ENCODE results near the gene NADK. TPM values are rescaled to one million over a fixed set of nuclear protein-coding genes. Genes with fewer than 3 reads are reported as not detected.

The NADK gene
- total and polyA plus RNA-seq, 2 of the 13 experiments (the other 11 are each of a cell fraction or from before 2014, with no cell fraction given), result 56.6 to 60.1 TPM

DNA sequence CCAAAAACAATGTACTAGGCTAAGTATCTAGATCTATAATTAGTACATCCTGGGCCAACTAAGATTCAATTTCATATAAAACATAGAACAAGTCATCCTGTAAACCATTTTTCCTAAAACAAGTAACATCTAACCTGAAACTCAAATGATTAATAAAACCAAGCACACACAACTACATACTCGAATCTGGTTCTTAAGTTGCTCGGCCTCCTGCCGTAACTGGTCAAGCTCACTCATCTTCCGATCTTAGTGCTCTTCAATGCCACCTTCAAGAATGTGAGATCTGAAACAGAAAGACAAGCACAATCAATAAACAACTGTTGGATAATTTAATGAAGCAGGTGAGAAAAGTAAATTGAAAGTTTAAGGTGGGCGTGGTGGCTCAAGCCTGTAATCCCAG lies 46.9 kb upstream of the NADK start:
- Histone ChIP-seq H4K20me1 (ENCODE audit: insufficient read depth, low read length) (0 out of 2 replicates have a peak, but pooled peaks cover 3% of the 10 kb centered on the region), H3K27ac (ENCODE audit: extremely low read length, insufficient read depth, low read length) (no peak overlapping the region), H3K9me3 (ENCODE audit: low read length) (no peaks in the 10 kb centered on the region), H3K4me2 (ENCODE audit: low read depth, low read length) (no peak overlapping the region), H2AFZ (ENCODE audit: low read length) (no peak overlapping the region), H3K79me2 (ENCODE audit: insufficient read depth, low read length) (peaks cover 30% of the 10 kb centered on the region), H3K4me3 (replicated peaks in 1 of 3; ENCODE audit: insufficient read depth in 1 of 3, low read depth in 2 of 3, low read length in 3 of 3) (no peak overlapping the region), H3K9ac (ENCODE audit: insufficient read depth, low read depth, low read length) (no peak overlapping the region), H3K27me3 (ENCODE audit: control insufficient read depth in 1 of 2, insufficient read depth in 2 of 2, low read length in 2 of 2) (no peaks in the 10 kb centered on the region), H3K36me3 (replicated peaks in 1 of 2; ENCODE audit: control insufficient read depth in 1 of 2, insufficient read depth in 2 of 2, low read length in 2 of 2) (peaks cover 8 to 65% of the 10 kb centered on the region in 2 experiments), H3K4me1 (ENCODE audit: insufficient read depth, low read length) (no peaks in the 10 kb centered on the region)
- BruUV-seq (replicated peaks), result no TSS peak
- FAIRE-seq (no peak), DNase-seq (ENCODE audit: low spot score) (no peak), ATAC-seq (no peak)
- CTCF ChIA-PET (ENCODE audit: low intra/inter-chr PET ratio, low total read pairs), result no interaction called here
- in situ Hi-C loops (cut with HindIII; ENCODE audit: extremely low pct_ligation_motif_present, low pct_unique_long_range_greater_than_20kb) (no loop called here), intact Hi-C loops (cut with micrococcal nuclease; ENCODE audit: unreplicated experiment) (no loop called here)
- 97% methylated on average over 5 of the region's 5 CpGs for WGBS (ENCODE audit: low lambda C conversion rate)
- POLR2A ChIA-PET, result no interaction called here
- TF ChIP-seq ZNF792 (CRISPR knock-in tag; IDR thresholded peaks at IDR 0.05) (no peak), ZNF589 (CRISPR knock-in tag; conservative IDR thresholded peaks at IDR 0.05) (no peak)
- TF ChIP-seq, protein P1, sequence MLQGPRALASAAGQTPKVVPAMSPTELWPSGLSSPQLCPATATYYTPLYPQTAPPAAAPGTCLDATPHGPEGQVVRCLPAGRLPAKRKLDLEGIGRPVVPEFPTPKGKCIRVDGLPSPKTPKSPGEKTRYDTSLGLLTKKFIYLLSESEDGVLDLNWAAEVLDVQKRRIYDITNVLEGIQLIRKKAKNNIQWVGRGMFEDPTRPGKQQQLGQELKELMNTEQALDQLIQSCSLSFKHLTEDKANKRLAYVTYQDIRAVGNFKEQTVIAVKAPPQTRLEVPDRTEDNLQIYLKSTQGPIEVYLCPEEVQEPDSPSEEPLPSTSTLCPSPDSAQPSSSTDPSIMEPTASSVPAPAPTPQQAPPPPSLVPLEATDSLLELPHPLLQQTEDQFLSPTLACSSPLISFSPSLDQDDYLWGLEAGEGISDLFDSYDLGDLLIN (CRISPR knock-in tag; IDR thresholded peaks at IDR 0.05; ENCODE audit: borderline replicate concordance), result no peak

- Histone ChIP-seq H3K4me2 (ENCODE audit: low read depth, low read length) (no peak overlapping the region), H3K4me1 (ENCODE audit: insufficient read depth, low read length) (no peaks in the 10 kb centered on the region), H3K79me2 (ENCODE audit: insufficient read depth, low read length) (peaks cover 1% of the 10 kb centered on the region), H2AFZ (ENCODE audit: low read length) (no peak overlapping the region), H3K36me3 (replicated peaks in 1 of 2; ENCODE audit: control insufficient read depth in 1 of 2, insufficient read depth in 2 of 2, low read length in 2 of 2) (peaks cover 24 to 65% of the 10 kb centered on the region in 2 experiments), H4K20me1 (ENCODE audit: insufficient read depth, low read length) (no peaks in the 10 kb centered on the region), H3K9ac (ENCODE audit: insufficient read depth, low read depth, low read length) (no peak overlapping the region), H3K27ac (ENCODE audit: extremely low read length, insufficient read depth, low read length) (no peak overlapping the region), H3K27me3 (ENCODE audit: control insufficient read depth in 1 of 2, insufficient read depth in 2 of 2, low read length in 2 of 2) (no peaks in the 10 kb centered on the region), H3K4me3 (replicated peaks in 1 of 3; ENCODE audit: insufficient read depth in 1 of 3, low read depth in 2 of 3, low read length in 3 of 3) (no peak overlapping the region), H3K9me3 (ENCODE audit: low read length) (no peaks in the 10 kb centered on the region)
- DNase-seq (ENCODE audit: low spot score) (no peak), ATAC-seq (no peak), FAIRE-seq (no peak)
- ChIA-PET CTCF (ENCODE audit: low intra/inter-chr PET ratio, low total read pairs) (no interaction called here), POLR2A (no interaction called here)
- intact Hi-C loops (cut with micrococcal nuclease; ENCODE audit: unreplicated experiment), result no loop called here
- no peak for TF ChIP-seq MED13 (CRISPR knock-in tag; IDR thresholded peaks at IDR 0.05)
- peak; percentile 67 for TF ChIP-seq RBM22 (optimal IDR thresholded peaks at IDR 0.05; ENCODE audit: low read length)
- no peak for TF ChIP-seq NFYB (CRISPR knock-in tag; IDR thresholded peaks at IDR 0.05)
- no peak for TF ChIP-seq KAT7 (CRISPR knock-in tag; IDR thresholded peaks at IDR 0.05; ENCODE audit: borderline replicate concordance)
- no TSS peak for BruUV-seq (replicated peaks)
- 95% methylated on average over 6 of the region's 6 CpGs for WGBS (ENCODE audit: low lambda C conversion rate)
- in situ Hi-C loops (cut with HindIII; ENCODE audit: extremely low pct_ligation_motif_present, low pct_unique_long_range_greater_than_20kb), result no loop called here
Measured at GRCh38 chr1:1819762-1820161, 41.5 kb upstream of the NADK start.

All from HepG2 (cell line).